AG09319 (cell line): Measurements from ENCODE around the gene GFRA1.

Experiments used
- DNase-seq: peaks from one replicate; pipeline ENCODE4 v3.0.0-alpha.2; 2010; ENCODE audit warnings: low read depth; ENCODE audit errors: extremely low read depth
- TF ChIP-seq, protein P1 (sequence below): IDR thresholded peaks from 2 replicates; pipeline ENCODE4 v1.5.1; 2011; ENCODE audit warnings: low read depth, mild to moderate bottlenecking, inconsistent platforms, low read length, moderate library complexity

The GFRA1 gene

DNA sequence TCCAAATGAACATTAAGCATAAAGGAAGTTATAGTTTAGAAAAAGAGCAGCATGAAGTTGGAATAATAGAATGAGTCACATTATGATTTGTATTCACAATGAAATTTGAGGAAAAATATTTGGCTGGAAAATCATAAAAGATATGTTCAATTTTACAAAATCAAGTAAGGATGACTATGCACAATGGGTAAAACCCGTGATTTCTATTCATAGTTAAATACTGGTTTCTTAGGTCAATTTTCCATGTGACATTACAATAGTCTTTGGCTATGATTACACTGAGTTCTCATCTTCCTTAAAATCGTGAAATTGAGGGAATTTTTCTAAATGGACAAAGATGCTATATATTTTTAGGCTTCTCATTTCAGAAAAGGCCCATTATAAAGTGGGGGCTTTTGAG, 33.8 kb upstream of the GFRA1 start:
- TF ChIP-seq, protein P1, sequence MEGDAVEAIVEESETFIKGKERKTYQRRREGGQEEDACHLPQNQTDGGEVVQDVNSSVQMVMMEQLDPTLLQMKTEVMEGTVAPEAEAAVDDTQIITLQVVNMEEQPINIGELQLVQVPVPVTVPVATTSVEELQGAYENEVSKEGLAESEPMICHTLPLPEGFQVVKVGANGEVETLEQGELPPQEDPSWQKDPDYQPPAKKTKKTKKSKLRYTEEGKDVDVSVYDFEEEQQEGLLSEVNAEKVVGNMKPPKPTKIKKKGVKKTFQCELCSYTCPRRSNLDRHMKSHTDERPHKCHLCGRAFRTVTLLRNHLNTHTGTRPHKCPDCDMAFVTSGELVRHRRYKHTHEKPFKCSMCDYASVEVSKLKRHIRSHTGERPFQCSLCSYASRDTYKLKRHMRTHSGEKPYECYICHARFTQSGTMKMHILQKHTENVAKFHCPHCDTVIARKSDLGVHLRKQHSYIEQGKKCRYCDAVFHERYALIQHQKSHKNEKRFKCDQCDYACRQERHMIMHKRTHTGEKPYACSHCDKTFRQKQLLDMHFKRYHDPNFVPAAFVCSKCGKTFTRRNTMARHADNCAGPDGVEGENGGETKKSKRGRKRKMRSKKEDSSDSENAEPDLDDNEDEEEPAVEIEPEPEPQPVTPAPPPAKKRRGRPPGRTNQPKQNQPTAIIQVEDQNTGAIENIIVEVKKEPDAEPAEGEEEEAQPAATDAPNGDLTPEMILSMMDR, result no peak
- DNase-seq, result no peak

DNA sequence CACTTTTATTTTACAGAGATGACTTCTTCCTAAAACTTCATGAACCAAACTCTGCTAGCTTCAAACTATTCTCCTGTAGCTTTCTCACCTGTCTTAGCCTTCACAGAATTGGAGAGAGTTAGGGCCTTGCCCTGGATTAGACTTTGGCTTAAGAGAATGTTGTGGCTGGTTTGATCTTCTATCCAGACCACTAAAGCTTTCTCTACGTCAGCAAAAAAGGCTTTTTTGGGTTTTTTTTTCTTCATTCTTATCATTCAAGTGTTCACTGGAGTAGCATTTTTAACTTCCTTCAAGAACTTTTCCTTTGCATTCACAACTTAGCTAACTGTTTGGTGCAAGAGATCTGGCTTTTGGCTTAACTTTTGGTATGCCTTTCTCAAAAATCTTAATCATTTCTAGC, 31.9 kb upstream of the GFRA1 start:
- TF ChIP-seq, protein P1, result no peak
- no peak for DNase-seq

DNA sequence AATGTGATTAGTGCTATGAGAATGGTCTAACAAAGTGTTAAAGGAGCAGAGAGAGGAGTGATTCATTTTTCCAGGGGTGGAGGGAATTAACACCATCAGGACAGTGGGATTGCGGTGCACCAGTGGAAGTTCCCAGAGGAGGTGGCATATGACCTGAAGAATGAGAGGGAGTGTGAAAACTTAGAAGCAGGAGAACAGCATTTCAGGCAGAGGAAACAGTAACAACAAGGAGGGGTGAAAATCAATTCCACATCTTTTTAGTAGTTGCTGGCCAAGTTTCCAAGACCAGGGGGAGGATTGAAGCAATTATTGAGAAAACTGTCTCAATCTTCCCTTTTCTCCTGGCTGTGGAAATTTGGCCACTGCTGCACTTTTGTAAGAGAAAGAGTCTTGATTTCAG, 27.5 kb upstream of the GFRA1 start:
- no peak for DNase-seq
- TF ChIP-seq, protein P1, result no peak

DNA sequence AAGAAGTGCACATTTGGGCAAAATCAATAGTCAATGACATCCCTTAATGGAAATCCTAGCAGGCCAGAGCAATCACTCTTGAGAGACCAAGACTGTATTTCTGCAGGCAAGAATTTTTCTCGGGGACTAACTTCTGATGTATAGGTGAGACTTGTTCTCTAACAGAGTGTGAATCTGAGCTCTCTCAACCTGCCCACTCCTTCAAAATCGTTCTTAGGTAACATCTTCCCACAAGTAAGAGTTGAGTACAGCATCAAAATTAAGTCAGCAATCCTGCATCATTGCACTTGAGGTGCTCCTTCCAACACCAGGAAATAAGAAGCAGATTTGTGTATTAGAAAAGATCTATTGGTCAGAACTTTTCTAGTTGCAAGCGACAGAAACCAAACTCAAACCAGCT, 25.6 kb upstream of the GFRA1 start:
- DNase-seq, result no peak
- TF ChIP-seq, protein P1, result no peak

DNA sequence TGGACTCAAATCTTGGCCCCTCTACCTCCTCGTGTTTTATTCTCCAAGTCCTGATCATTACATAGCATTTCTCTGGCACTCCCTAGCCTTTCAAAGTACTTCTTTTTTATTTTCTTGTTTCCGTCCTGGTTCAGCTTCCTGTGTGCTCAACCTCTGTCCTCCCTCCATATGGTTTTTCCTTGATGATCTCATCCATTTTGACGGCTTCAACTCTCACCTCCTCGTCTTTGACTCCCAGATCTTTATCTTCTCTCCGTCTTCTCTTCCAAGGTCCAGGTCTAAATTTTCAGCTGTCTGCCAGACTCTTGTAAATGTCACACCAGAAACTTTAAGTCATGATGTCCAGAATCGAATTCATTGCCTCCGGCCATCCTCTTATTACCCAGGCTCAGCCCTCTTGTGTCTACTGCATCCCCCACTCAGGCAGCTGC, 23.3 kb upstream of the GFRA1 start:
- no peak for DNase-seq
- TF ChIP-seq, protein P1, result no peak

DNA sequence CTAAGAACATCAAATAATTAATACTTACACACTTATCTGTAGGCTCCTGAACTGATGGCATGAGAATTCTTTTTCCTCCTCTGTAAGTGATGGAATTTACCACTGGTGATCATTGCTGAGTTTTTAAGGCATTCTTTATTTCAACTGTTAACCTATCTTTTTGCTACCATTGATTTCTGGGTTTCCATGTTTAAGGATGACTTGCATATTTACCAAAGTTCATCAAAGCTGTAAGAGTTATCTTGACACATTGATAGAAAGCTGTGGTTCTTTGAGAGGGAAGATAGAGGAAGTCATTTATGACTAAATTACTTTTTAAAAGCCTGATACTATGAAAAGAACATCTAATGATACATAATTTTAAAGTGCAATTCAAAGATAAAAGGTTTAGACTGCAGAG, 19.5 kb upstream of the GFRA1 start:
- no peak for DNase-seq
- TF ChIP-seq, protein P1, result no peak

DNA sequence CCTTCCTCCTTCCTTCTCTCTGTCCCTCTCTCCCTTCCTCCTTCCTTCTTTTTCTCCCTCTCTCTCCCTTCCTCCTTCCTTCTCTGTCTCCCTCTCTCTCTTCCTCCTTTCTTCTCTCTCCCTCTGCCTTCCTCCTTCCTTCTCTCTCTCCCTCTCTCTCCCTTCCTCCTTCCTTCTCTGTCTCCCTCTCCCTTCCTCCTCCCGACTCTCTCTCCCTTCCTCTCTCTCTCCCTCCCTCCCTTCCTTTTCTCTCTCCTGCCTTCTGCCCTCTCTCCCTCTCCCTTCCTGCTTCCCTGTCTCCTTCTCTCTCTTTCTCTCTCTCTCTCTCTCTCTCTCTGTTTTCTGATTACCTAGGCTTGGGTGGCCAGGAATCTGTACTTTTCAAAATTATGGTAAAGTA, 16.6 kb upstream of the GFRA1 start:
- no peak for DNase-seq
- TF ChIP-seq, protein P1, result no peak
